Astrocyte (in vitro differentiated cells and primary cell): ENCODE measurements around the gene KMT5C. TPM values are rescaled to one million over a fixed set of nuclear protein-coding genes. Genes with fewer than 3 reads are reported as not detected.

Experiments used
- DNase-seq: peaks from one replicate; pipeline ENCODE4 v3.0.0-alpha.2; 2010; ENCODE audit warnings: low read depth
- FAIRE-seq: peaks from 2 replicates; lab custom pipeline; 2011; peaks lifted over from hg19 to GRCh38; lab: Jason Lieb, UNC
- H2AFZ ChIP-seq: 2 replicates; pipeline ENCODE4 v1.6.0; 2012; ENCODE audit warnings: low read depth, low read length, inconsistent platforms
- H3K27ac ChIP-seq: 2 replicates; pipeline ENCODE4 v1.5.1; 2011; ENCODE audit warnings: low read depth, low read length, inconsistent platforms
- H3K27me3 ChIP-seq: 2 replicates; pipeline ENCODE4 v1.6.0; 2011; ENCODE audit warnings: low read length, inconsistent platforms; ENCODE audit not compliant: insufficient read depth
- H3K36me3 ChIP-seq: 2 replicates; pipeline ENCODE4 v1.5.1; 2011; ENCODE audit warnings: low read length, inconsistent platforms; ENCODE audit not compliant: insufficient read depth
- H3K4me1 ChIP-seq: 2 replicates; pipeline ENCODE4 v1.5.1; 2011; ENCODE audit warnings: low read length, inconsistent platforms; ENCODE audit not compliant: insufficient read depth
- H3K4me2 ChIP-seq: 2 replicates; pipeline ENCODE4 v1.6.0; 2012; ENCODE audit warnings: low read length, inconsistent platforms
- H3K4me3 ChIP-seq: 2 replicates; pipeline ENCODE4 v1.5.1; 2011; ENCODE audit warnings: low read depth, mild to moderate bottlenecking, low read length, inconsistent platforms; ENCODE audit not compliant: insufficient read depth
- H3K79me2 ChIP-seq: 2 replicates; pipeline ENCODE4 v1.6.0; 2012; ENCODE audit warnings: mild to moderate bottlenecking, low read length, inconsistent platforms; ENCODE audit not compliant: insufficient read depth
- H3K9ac ChIP-seq: 2 replicates; pipeline ENCODE4 v1.6.0; 2012; ENCODE audit warnings: mild to moderate bottlenecking, low read length, inconsistent platforms
- H3K9me3 ChIP-seq: 2 replicates; pipeline ENCODE4 v1.5.1; 2012; ENCODE audit warnings: low read depth, mild to moderate bottlenecking, low read length, inconsistent platforms; ENCODE audit not compliant: insufficient read depth
- H4K20me1 ChIP-seq: 2 replicates; pipeline ENCODE4 v1.6.0; 2012; ENCODE audit warnings: low read length, inconsistent platforms; ENCODE audit not compliant: insufficient read depth
- H3K27ac Mint-ChIP-seq: one replicate; pipeline ENCODE4 v1.8.0; 2021; ENCODE audit warnings: mild to moderate bottlenecking, mixed read lengths; ENCODE audit not compliant: unreplicated experiment
- H3K27me3 Mint-ChIP-seq: one replicate; pipeline ENCODE4 v1.8.0; 2021; ENCODE audit warnings: low read depth, mixed read lengths; ENCODE audit not compliant: unreplicated experiment
- H3K36me3 Mint-ChIP-seq: one replicate; pipeline ENCODE4 v1.8.0; 2021; ENCODE audit warnings: low read depth, mixed read lengths; ENCODE audit not compliant: unreplicated experiment
- H3K4me1 Mint-ChIP-seq: one replicate; pipeline ENCODE4 v1.8.0; 2021; ENCODE audit warnings: low read depth, mixed read lengths; ENCODE audit not compliant: unreplicated experiment
- H3K4me3 Mint-ChIP-seq: one replicate; pipeline ENCODE4 v1.8.0; 2021; ENCODE audit warnings: mild to moderate bottlenecking, moderate library complexity, mixed read lengths; ENCODE audit not compliant: unreplicated experiment
- H3K9me3 Mint-ChIP-seq: one replicate; pipeline ENCODE4 v1.8.0; 2021; ENCODE audit warnings: mild to moderate bottlenecking, mixed read lengths; ENCODE audit not compliant: unreplicated experiment
- EZH2 ChIP-seq: IDR thresholded peaks from 2 replicates; pipeline ENCODE4 v1.6.1; 2012; ENCODE audit warnings: mild to moderate bottlenecking, low read length, inconsistent platforms; ENCODE audit not compliant: insufficient read depth
- total RNA-seq: library from RNA; stranded (reverse); gene quantifications from 2 replicates; pipeline ENCODE4 v1.2.1, GENCODE V29; 2021
- TF ChIP-seq, protein P1 (sequence below): IDR thresholded peaks from 2 replicates; pipeline ENCODE4 v1.5.1; 2011; ENCODE audit warnings: low read depth, mild to moderate bottlenecking, inconsistent platforms, low read length, moderate library complexity; ENCODE audit not compliant: insufficient read depth

Gene KMT5C
- total RNA-seq, 1 donor from 2014 or later: 14.6 TPM

DNA sequence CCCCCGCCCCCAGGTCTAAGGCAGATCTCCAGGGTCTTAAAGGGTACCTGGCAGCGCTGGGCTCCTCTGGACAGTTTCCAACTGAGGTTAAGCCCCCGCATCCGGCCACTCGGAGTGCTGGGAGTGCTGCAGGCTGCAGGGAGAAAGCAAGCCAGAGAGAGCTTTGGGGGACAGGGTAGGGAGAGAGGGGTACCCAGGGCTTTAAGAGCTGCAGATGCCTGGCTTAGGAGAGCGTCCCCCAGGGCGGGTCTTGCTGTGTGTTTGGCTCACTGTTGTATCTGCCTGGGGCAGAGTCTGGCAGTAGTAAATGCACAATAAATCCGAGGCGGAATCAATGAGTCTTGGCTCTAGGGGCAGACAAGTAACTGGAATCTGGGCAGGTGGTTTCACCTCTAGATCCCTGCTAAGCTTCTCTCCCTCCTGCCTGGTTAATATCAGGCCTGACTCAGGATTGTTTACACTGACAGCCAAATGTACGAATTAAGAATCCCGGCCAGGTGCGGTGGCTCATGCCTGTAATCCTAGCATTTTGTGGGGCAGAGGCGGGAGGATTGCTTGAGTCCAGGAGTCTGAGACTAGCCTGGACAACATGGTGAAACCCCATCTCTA is 15.6 kb downstream of the KMT5C start:
- no peak overlapping the region for H2AFZ ChIP-seq
- peaks cover 11% of the 10 kb centered on the region for H4K20me1 ChIP-seq
- H3K9ac ChIP-seq: no peak overlapping the region
- Mint-ChIP-seq H3K9me3 (peaks cover 6% of the 10 kb centered on the region), H3K4me1 (no peaks in the 10 kb centered on the region), H3K27me3 (peaks cover 65% of the 10 kb centered on the region), H3K4me3 (no peak overlapping the region), H3K36me3 (peaks cover 4% of the 10 kb centered on the region), H3K27ac (no peak overlapping the region)
- no peaks in the 10 kb centered on the region for H3K79me2 ChIP-seq
- DNase-seq (no peak), FAIRE-seq (no peak)
- H3K4me2 ChIP-seq: no peak overlapping the region
- H3K4me3 ChIP-seq: no peak overlapping the region
- no peaks in the 10 kb centered on the region for H3K9me3 ChIP-seq
- H3K36me3 ChIP-seq: no peaks in the 10 kb centered on the region
- peaks cover 10% of the 10 kb centered on the region for H3K4me1 ChIP-seq
- TF ChIP-seq, protein P1, sequence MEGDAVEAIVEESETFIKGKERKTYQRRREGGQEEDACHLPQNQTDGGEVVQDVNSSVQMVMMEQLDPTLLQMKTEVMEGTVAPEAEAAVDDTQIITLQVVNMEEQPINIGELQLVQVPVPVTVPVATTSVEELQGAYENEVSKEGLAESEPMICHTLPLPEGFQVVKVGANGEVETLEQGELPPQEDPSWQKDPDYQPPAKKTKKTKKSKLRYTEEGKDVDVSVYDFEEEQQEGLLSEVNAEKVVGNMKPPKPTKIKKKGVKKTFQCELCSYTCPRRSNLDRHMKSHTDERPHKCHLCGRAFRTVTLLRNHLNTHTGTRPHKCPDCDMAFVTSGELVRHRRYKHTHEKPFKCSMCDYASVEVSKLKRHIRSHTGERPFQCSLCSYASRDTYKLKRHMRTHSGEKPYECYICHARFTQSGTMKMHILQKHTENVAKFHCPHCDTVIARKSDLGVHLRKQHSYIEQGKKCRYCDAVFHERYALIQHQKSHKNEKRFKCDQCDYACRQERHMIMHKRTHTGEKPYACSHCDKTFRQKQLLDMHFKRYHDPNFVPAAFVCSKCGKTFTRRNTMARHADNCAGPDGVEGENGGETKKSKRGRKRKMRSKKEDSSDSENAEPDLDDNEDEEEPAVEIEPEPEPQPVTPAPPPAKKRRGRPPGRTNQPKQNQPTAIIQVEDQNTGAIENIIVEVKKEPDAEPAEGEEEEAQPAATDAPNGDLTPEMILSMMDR: no peak
- peak; percentile 26 for TF ChIP-seq EZH2
- no peak overlapping the region for H3K27ac ChIP-seq
- peaks cover 17% of the 10 kb centered on the region for H3K27me3 ChIP-seq

DNA sequence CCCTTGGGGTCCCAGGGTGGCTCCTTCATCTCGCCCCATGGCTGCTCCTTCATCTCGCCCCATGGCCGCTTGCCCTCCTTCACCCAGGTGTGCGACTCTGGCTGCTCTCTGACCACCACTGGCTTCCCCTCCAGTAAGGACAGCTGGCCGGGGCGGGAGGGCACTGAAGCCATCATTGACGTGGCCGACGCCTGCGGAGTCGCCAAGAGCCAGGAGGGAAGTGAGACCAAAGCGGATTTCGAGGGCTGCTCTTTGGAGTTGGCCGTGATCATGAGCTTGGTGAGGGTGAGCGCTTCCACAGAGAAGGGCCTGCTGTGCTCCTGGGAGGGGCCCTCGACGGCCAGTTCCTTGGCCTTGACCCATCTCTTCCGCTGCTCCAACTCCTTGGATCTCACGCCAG is 18.8 kb downstream of the KMT5C start:
- H3K4me1 ChIP-seq: peaks cover 6% of the 10 kb centered on the region
- H3K27ac Mint-ChIP-seq: no peak overlapping the region
- H3K4me3 Mint-ChIP-seq: no peak overlapping the region
- no peaks in the 10 kb centered on the region for H3K36me3 Mint-ChIP-seq
- H2AFZ ChIP-seq: no peak overlapping the region
- H3K9me3 ChIP-seq: no peaks in the 10 kb centered on the region
- H3K79me2 ChIP-seq: no peaks in the 10 kb centered on the region
- H3K4me1 Mint-ChIP-seq: peaks cover under 1% of the 10 kb centered on the region
- H3K4me2 ChIP-seq: no peak overlapping the region
- TF ChIP-seq EZH2: no peak
- TF ChIP-seq, protein P1: no peak
- H3K4me3 ChIP-seq: no peak overlapping the region
- DNase-seq (no peak), FAIRE-seq (no peak)
- no peaks in the 10 kb centered on the region for H3K36me3 ChIP-seq
- peaks cover 6% of the 10 kb centered on the region for H3K27me3 ChIP-seq
- peaks cover 3% of the 10 kb centered on the region for H3K9me3 Mint-ChIP-seq
- peaks cover 35% of the 10 kb centered on the region for H3K27me3 Mint-ChIP-seq
- no peak overlapping the region for H3K27ac ChIP-seq
- peaks cover 6% of the 10 kb centered on the region for H4K20me1 ChIP-seq
- H3K9ac ChIP-seq: no peak overlapping the region
